Measurements from ENCODE around the gene PTPRS. TPM values are rescaled to one million over a fixed set of nuclear protein-coding genes. Genes with fewer than 3 reads are reported as not detected.

PTPRS gene
- polyA plus RNA-seq, 3 donors, result 0.03 TPM; not detected in 2

DNA sequence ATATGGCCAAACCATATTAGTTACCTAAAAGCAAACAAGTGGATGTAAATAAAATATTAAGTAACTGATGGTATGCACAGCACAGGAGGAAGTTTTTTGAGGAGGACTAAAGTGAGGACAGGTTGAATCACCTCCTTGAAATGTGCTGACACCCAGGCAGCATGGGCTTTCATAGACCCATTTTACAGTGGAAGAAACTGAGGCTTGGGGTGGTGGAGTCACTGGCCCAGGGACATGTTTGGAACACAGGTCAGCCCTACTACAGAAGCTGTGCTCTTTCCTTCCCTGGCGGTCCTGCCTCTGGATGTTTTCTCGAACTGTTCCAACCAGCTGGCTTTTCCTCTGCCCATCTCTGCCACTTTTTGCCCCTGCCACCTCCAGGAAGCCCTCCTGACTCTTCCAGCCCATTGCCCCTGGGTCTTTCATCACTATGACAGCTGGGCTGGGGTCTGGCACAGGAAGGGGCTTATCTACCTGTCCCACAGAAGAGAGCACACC, 11.2 kb upstream of the PTPRS start:
- Histone ChIP-seq H3K36me3 (replicated peaks in 1 of 2; ENCODE audit: control insufficient read depth in 1 of 2, insufficient read depth in 2 of 2, low read length in 2 of 2) (no peaks in the 10 kb centered on the region), H3K9me3 (replicated peaks in 1 of 2; ENCODE audit: control insufficient read depth in 1 of 2, insufficient read depth in 1 of 2, low read length in 2 of 2) (no peaks in the 10 kb centered on the region), H2AFZ (ENCODE audit: insufficient read depth, low read depth, low read length, poor library complexity, severe bottlenecking) (no peak overlapping the region), H3K9ac (ENCODE audit: insufficient read depth, low read length, poor library complexity, severe bottlenecking) (no peak overlapping the region), H3K79me2 (ENCODE audit: insufficient read depth, low read length) (no peaks in the 10 kb centered on the region), H3K27ac (ENCODE audit: low read depth in 1 of 2, low read length in 2 of 2) (no peak overlapping the region), H4K20me1 (ENCODE audit: insufficient read depth, low read length) (no peaks in the 10 kb centered on the region), H3K4me1 (ENCODE audit: control insufficient read depth in 1 of 2, insufficient read depth in 2 of 2, low read length in 2 of 2) (no peaks in the 10 kb centered on the region), H3K27me3 (ENCODE audit: control insufficient read depth in 2 of 2, insufficient read depth in 2 of 2, low read length in 2 of 2) (peaks cover 0 to 3% of the 10 kb centered on the region in 2 donors), H3K4me3 (replicated peaks in 1 of 3; ENCODE audit: low read depth in 2 of 3, low read length in 3 of 3) (no peak overlapping the region), H3K4me2 (replicated peaks; ENCODE audit: extremely low read depth, low read length, poor library complexity, severe bottlenecking) (no peak overlapping the region)
- H3K9me3 Mint-ChIP-seq, result no peaks in the 10 kb centered on the region
- H3K36me3 Mint-ChIP-seq, result no peaks in the 10 kb centered on the region
- intact Hi-C loops (cut with micrococcal nuclease), result no loop called here
- H3K27ac Mint-ChIP-seq, result no peak overlapping the region
- TF ChIP-seq, protein P1, sequence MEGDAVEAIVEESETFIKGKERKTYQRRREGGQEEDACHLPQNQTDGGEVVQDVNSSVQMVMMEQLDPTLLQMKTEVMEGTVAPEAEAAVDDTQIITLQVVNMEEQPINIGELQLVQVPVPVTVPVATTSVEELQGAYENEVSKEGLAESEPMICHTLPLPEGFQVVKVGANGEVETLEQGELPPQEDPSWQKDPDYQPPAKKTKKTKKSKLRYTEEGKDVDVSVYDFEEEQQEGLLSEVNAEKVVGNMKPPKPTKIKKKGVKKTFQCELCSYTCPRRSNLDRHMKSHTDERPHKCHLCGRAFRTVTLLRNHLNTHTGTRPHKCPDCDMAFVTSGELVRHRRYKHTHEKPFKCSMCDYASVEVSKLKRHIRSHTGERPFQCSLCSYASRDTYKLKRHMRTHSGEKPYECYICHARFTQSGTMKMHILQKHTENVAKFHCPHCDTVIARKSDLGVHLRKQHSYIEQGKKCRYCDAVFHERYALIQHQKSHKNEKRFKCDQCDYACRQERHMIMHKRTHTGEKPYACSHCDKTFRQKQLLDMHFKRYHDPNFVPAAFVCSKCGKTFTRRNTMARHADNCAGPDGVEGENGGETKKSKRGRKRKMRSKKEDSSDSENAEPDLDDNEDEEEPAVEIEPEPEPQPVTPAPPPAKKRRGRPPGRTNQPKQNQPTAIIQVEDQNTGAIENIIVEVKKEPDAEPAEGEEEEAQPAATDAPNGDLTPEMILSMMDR (IDR thresholded peaks at IDR 0.05), result no peak
- WGBS (ENCODE audit: insufficient coverage), result 81% methylated on average over 2 of the region's 2 CpGs
- no peak overlapping the region for H3K4me3 Mint-ChIP-seq
- no peak for DNase-seq
- peaks cover 7 to 24% (median 9%) of the 10 kb centered on the region in 3 donors for H3K27me3 Mint-ChIP-seq (ENCODE audit: low read depth in 3 of 3)
- H3K4me1 Mint-ChIP-seq, result no peaks in the 10 kb centered on the region

DNA sequence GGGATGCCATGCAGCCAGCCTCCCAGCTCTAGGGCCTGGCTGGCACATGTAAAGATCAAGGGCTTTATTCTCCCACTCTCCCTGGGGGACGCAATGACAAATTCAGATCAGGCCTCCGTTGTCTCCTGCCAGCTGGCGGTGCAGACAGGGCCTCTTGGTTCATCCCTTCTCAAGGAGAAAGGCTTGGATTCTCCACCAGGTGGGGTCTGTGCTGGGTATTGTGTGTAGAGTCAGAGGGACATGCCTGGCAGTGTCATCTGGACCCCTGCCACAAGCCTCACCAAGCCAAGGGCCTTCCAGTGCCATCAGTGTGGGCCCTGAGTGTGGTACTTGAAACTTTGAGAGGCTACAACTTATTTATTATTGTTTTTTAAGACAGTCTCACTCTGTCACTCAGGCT, 8.4 kb upstream of the PTPRS start:
- Mint-ChIP-seq H3K27ac (no peak overlapping the region), H3K4me3 (no peak overlapping the region), H3K27me3 (ENCODE audit: low read depth in 3 of 3) (peaks cover 11 to 33% (median 12%) of the 10 kb centered on the region in 3 donors), H3K4me1 (no peaks in the 10 kb centered on the region), H3K36me3 (no peaks in the 10 kb centered on the region), H3K9me3 (peaks cover 0 to 2% (median 0%) of the 10 kb centered on the region in 7 donors)
- no peak overlapping the region for H3K4me2 ChIP-seq (replicated peaks; ENCODE audit: extremely low read depth, low read length, poor library complexity, severe bottlenecking)
- H3K4me1 ChIP-seq (ENCODE audit: control insufficient read depth in 1 of 2, insufficient read depth in 2 of 2, low read length in 2 of 2), result no peaks in the 10 kb centered on the region
- H2AFZ ChIP-seq (ENCODE audit: insufficient read depth, low read depth, low read length, poor library complexity, severe bottlenecking), result no peak overlapping the region
- H3K79me2 ChIP-seq (ENCODE audit: insufficient read depth, low read length), result no peaks in the 10 kb centered on the region
- TF ChIP-seq, protein P1 (IDR thresholded peaks at IDR 0.05), result no peak
- no peak overlapping the region for H3K9ac ChIP-seq (ENCODE audit: insufficient read depth, low read length, poor library complexity, severe bottlenecking)
- DNase-seq, result no peak
- no peaks in the 10 kb centered on the region for H3K36me3 ChIP-seq (replicated peaks in 1 of 2; ENCODE audit: control insufficient read depth in 1 of 2, insufficient read depth in 2 of 2, low read length in 2 of 2)
- no peak overlapping the region for H3K4me3 ChIP-seq (replicated peaks in 1 of 3; ENCODE audit: low read depth in 2 of 3, low read length in 3 of 3)
- H3K9me3 ChIP-seq (replicated peaks in 1 of 2; ENCODE audit: control insufficient read depth in 1 of 2, insufficient read depth in 1 of 2, low read length in 2 of 2), result no peaks in the 10 kb centered on the region
- peaks cover 0 to 7% of the 10 kb centered on the region in 2 donors for H3K27me3 ChIP-seq (ENCODE audit: control insufficient read depth in 2 of 2, insufficient read depth in 2 of 2, low read length in 2 of 2)
- H3K27ac ChIP-seq (ENCODE audit: low read depth in 1 of 2, low read length in 2 of 2), result no peak overlapping the region
- no CpG with 5 or more reads among the region's 3 CpGs for WGBS (ENCODE audit: insufficient coverage)
- intact Hi-C loops (cut with micrococcal nuclease), result no loop called here
- H4K20me1 ChIP-seq (ENCODE audit: insufficient read depth, low read length), result no peaks in the 10 kb centered on the region
